IgD-negative memory B cell (primary cell): Measurements from ENCODE around the gene PLCH1. TPM values are rescaled to one million over a fixed set of nuclear protein-coding genes. Genes with fewer than 3 reads are reported as not detected.

ENCODE experiments used
- polyA plus RNA-seq: library from polyadenylated mRNA; unstranded; fragments of 300-500 nt; fragmentation: Illumina TruSeq; gene quantifications from one replicate; pipeline ENCODE4 v1.2.3, GENCODE V29; 2021

The PLCH1 gene
- polyA plus RNA-seq, 1 donor from 2014 or later, result not detected

Other genes starting within 250 kb of the PLCH1 start
- gene C3orf33, start 61.2 kb upstream of the PLCH1 start, polyA plus RNA-seq, result 2.1 TPM
- gene SLC33A1, start 109.4 kb upstream of the PLCH1 start, polyA plus RNA-seq, result 13.0 TPM
- 47.1 TPM for gene GMPS, start 125.6 kb upstream of the PLCH1 start, polyA plus RNA-seq